HEK293T (cell line): Measurements from ENCODE around the gene ASAP2.
"Not testable (repeated sequence)": the region's sequence is repeated elsewhere in the genome, so short reads cannot be mapped to it uniquely, and the experiment has no call there.

ENCODE experiments used
- CTCF ChIA-PET: fragments of 350-600 bp; formaldehyde crosslinking; extraction: SDS; loops from one replicate; lab custom pipeline; 2021; ENCODE audit warnings: antibody characterized with exemption, inconsistent platforms; lab: Yijun Ruan, JAX
- POLR2A ChIA-PET: fragments of 350-600 bp; formaldehyde crosslinking; extraction: SDS; loops from one replicate; lab custom pipeline; 2020; ENCODE audit warnings: antibody characterized with exemption, inconsistent platforms; lab: Yijun Ruan, JAX
- DNase-seq: peaks from one replicate; pipeline ENCODE4 v3.0.0; 2012; ENCODE audit warnings: mixed read lengths; ENCODE audit errors: extremely low spot score
- ARNT ChIP-seq: fragments of 450-650 bp; IDR thresholded peaks from 2 replicates; pipeline ENCODE4 v1.6.1; 2017; ENCODE audit warnings: mild to moderate bottlenecking
- BHLHE40 ChIP-seq: fragments of 450-650 bp; IDR thresholded peaks from 2 replicates; pipeline ENCODE4 v1.6.1; 2016; ENCODE audit warnings: mild to moderate bottlenecking, moderate library complexity, borderline replicate concordance
- CTBP1 ChIP-seq: fragments of 450-650 bp; IDR thresholded peaks from 2 replicates; pipeline ENCODE4 v1.6.1; 2016; ENCODE audit warnings: borderline replicate concordance
- ELF4 ChIP-seq: fragments of 450-650 bp; IDR thresholded peaks from 2 replicates; pipeline ENCODE4 v1.6.1; 2017; ENCODE audit warnings: antibody characterized with exemption
- FOXA1 ChIP-seq: fragments of 450-650 bp; IDR thresholded peaks from 2 replicates; pipeline ENCODE4 v1.6.1; 2016; ENCODE audit warnings: mild to moderate bottlenecking
- FOXK2 ChIP-seq: fragments of 450-650 bp; IDR thresholded peaks from 2 replicates; pipeline ENCODE4 v1.6.1; 2016; ENCODE audit warnings: mild to moderate bottlenecking
- FOXM1 ChIP-seq: fragments of 450-650 bp; IDR thresholded peaks from 2 replicates; pipeline ENCODE4 v1.6.1; 2017; ENCODE audit warnings: mild to moderate bottlenecking, borderline replicate concordance
- HDGF ChIP-seq: fragments of 450-650 bp; IDR thresholded peaks from 2 replicates; pipeline ENCODE4 v1.6.1; 2017; ENCODE audit warnings: antibody characterized with exemption, borderline replicate concordance
- L3MBTL2 ChIP-seq: fragments of 450-650 bp; conservative IDR thresholded peaks from 2 replicates; pipeline ENCODE4 v1.6.1; 2016; ENCODE audit warnings: mild to moderate bottlenecking
- LEF1 ChIP-seq: fragments of 450-650 bp; IDR thresholded peaks from 2 replicates; pipeline ENCODE4 v1.6.1; 2017; ENCODE audit warnings: mild to moderate bottlenecking, borderline replicate concordance
- NFRKB ChIP-seq: fragments of 450-650 bp; IDR thresholded peaks from 2 replicates; pipeline ENCODE4 v1.6.1; 2016; ENCODE audit warnings: mild to moderate bottlenecking, moderate library complexity
- PKNOX1 ChIP-seq: fragments of 450-650 bp; IDR thresholded peaks from 2 replicates; pipeline ENCODE4 v1.6.1; 2016
- SP1 ChIP-seq: fragments of 450-650 bp; IDR thresholded peaks from 2 replicates; pipeline ENCODE4 v1.6.1; 2017
- SUZ12 ChIP-seq: fragments of 450-650 bp; IDR thresholded peaks from 2 replicates; pipeline ENCODE4 v1.6.1; 2016; ENCODE audit warnings: mild to moderate bottlenecking
- TARDBP ChIP-seq: fragments of 450-650 bp; IDR thresholded peaks from 2 replicates; pipeline ENCODE4 v1.6.1; 2016
- ZNF384 ChIP-seq: fragments of 450-650 bp; IDR thresholded peaks from 2 replicates; pipeline ENCODE4 v1.6.1; 2016

Gene ASAP2

GRCh38 chr2:9212010-9212635 lies 5.5 kb downstream of the ASAP2 start:
- DNase-seq: no peak
- ChIA-PET POLR2A (no interaction called here), CTCF (no interaction called here)
- no peak for TF ChIP-seq ZNF384

GRCh38 chr2:9212661-9213411 lies 6.2 kb downstream of the ASAP2 start:
- CTCF ChIA-PET: no interaction called here
- no peak for DNase-seq
- POLR2A ChIA-PET: no interaction called here

GRCh38 chr2:9213477-9214051 lies 7.0 kb downstream of the ASAP2 start:
- CTCF ChIA-PET: interaction anchor here (0.7 kb wide), 1 partner anchor 85 kb away, joined by 3 read pairs; no protein-coding TSS in a partner anchor

More at GRCh38 chr2:9212661-9213411, 6.2 kb downstream of the ASAP2 start:
- TF ChIP-seq FOXK2: no peak
- TF ChIP-seq BHLHE40: no peak
- no peak for TF ChIP-seq ZNF384
- no peak for TF ChIP-seq CTBP1
- no peak for TF ChIP-seq FOXM1
- TF ChIP-seq SUZ12: no peak
- TF ChIP-seq ELF4: no peak
- no peak for TF ChIP-seq HDGF
- TF ChIP-seq NFRKB: no peak
- no peak for TF ChIP-seq SP1
- no peak for TF ChIP-seq L3MBTL2
- TF ChIP-seq ARNT: no peak
- no peak for TF ChIP-seq TARDBP
- no peak for TF ChIP-seq FOXA1
- no peak for TF ChIP-seq LEF1
- TF ChIP-seq PKNOX1: no peak

GRCh38 chr2:9214873-9215272 lies 8.3 kb downstream of the ASAP2 start:
- TF ChIP-seq ELF4 (no peak), CTBP1 (no peak), FOXK2 (no peak), TARDBP (no peak), PKNOX1 (no peak), FOXM1 (no peak), NFRKB (no peak), BHLHE40 (no peak), ZNF384 (no peak), L3MBTL2 (no peak)
- DNase-seq: no peak
- CTCF ChIA-PET: no interaction called here
- POLR2A ChIA-PET: no interaction called here

More at GRCh38 chr2:9213477-9214051, 7.0 kb downstream of the ASAP2 start:
- POLR2A ChIA-PET: no interaction called here
- DNase-seq: no peak
- TF ChIP-seq L3MBTL2 (no peak), HDGF (no peak), FOXK2 (no peak), BHLHE40 (no peak), FOXM1 (no peak), TARDBP (no peak), FOXA1 (no peak), LEF1 (no peak), ELF4 (no peak)

GRCh38 chr2:9215680-9216079 lies 9.1 kb downstream of the ASAP2 start:
- no peak for DNase-seq
- CTCF ChIA-PET: no interaction called here
- POLR2A ChIA-PET: no interaction called here
- TF ChIP-seq HDGF (no peak), ZNF384 (no peak), BHLHE40 (no peak)

- DNase-seq, POLR2A ChIA-PET, CTCF ChIA-PET: not testable (repeated sequence)
These were observed 9.5 kb downstream of the ASAP2 start for GRCh38 chr2:9216143-9216542.
